Caco-2 (cell line): ENCODE data around the gene ZNF710. TPM values are rescaled to one million over a fixed set of nuclear protein-coding genes. Genes with fewer than 3 reads are reported as not detected.
"Not testable (repeated sequence)": the region's sequence is repeated elsewhere in the genome, so short reads cannot be mapped to it uniquely, and the experiment has no call there.

Experiments used
- BruUV-seq: library from RNA; stranded (reverse); fragments of 400-500 nt; replicated peaks from 2 replicates; lab custom pipeline; 2021; lab: Mats Ljungman, UMichigan
- CTCF ChIA-PET: fragments of 300-600 bp; sonication (Branson Sonifier 250); formaldehyde crosslinking; loops from one replicate; lab custom pipeline; 2022; ENCODE audit warnings: antibody characterized with exemption; lab: Charles Lee
- POLR2A ChIA-PET: fragments of 300-600 bp; sonication (Branson Sonifier 250); formaldehyde crosslinking; loops from one replicate; lab custom pipeline; 2022; ENCODE audit warnings: antibody characterized with exemption; lab: Charles Lee
- DNase-seq, 2 experiments: peaks; one replicate each; pipeline versions ENCODE4 v3.0.0 to v3.0.0-alpha.2; 2020 to 2022
- H3K27me3 ChIP-seq: replicated peaks from 2 replicates; pipeline ENCODE4 v1.6.0; 2011; ENCODE audit warnings: low read length; ENCODE audit not compliant: control insufficient read depth, insufficient read depth
- H3K36me3 ChIP-seq: 2 replicates; pipeline ENCODE4 v1.5.1; 2011; ENCODE audit warnings: low read length; ENCODE audit not compliant: control insufficient read depth, insufficient read depth
- H3K4me1 ChIP-seq: fragments of 250-450 bp; sonication (Bioruptor Pico); 2 replicates; pipeline ENCODE4 v1.5.1; 2020; ENCODE audit warnings: mild to moderate bottlenecking
- H3K4me3 ChIP-seq: 2 replicates; pipeline ENCODE4 v1.5.1; 2011; ENCODE audit warnings: low read depth, mild to moderate bottlenecking, control low read depth, low read length
- H3K9me3 ChIP-seq: fragments of 250-450 bp; sonication (Bioruptor Pico); 2 replicates; pipeline ENCODE4 v1.5.1; 2020; ENCODE audit warnings: mild to moderate bottlenecking, moderate library complexity
- H3K27ac Mint-ChIP-seq: one replicate; pipeline ENCODE4 v1.8.0; 2022; ENCODE audit warnings: mixed read lengths; ENCODE audit not compliant: unreplicated experiment
- H3K27me3 Mint-ChIP-seq: one replicate; pipeline ENCODE4 v1.8.0; 2022; ENCODE audit warnings: mixed read lengths; ENCODE audit not compliant: insufficient read depth, unreplicated experiment
- H3K36me3 Mint-ChIP-seq: one replicate; pipeline ENCODE4 v1.8.0; 2022; ENCODE audit warnings: mild to moderate bottlenecking, mixed read lengths; ENCODE audit not compliant: insufficient read depth, unreplicated experiment
- H3K4me1 Mint-ChIP-seq: one replicate; pipeline ENCODE4 v1.8.0; 2022; ENCODE audit warnings: low read depth, mixed read lengths; ENCODE audit not compliant: unreplicated experiment
- H3K4me3 Mint-ChIP-seq: one replicate; pipeline ENCODE4 v1.8.0; 2022; ENCODE audit warnings: mild to moderate bottlenecking, moderate library complexity, mixed read lengths; ENCODE audit not compliant: unreplicated experiment
- H3K9me3 Mint-ChIP-seq: one replicate; pipeline ENCODE4 v1.8.0; 2022; ENCODE audit warnings: mixed read lengths; ENCODE audit not compliant: unreplicated experiment
- CTCF ChIP-seq, 2 experiments: fragments of 200-600 bp in 1 of 2; IDR thresholded peaks; 1 replicate in 1 of 2; 2 replicates in 1 of 2; pipeline versions ENCODE4 v1.5.1 to v1.8.0; 2011 to 2022; ENCODE audit warnings: antibody characterized with exemption in 1 of 2, control low read depth in 1 of 2, inconsistent platforms in 1 of 2, low read depth in 1 of 2, low read length in 1 of 2, mild to moderate bottlenecking in 1 of 2, moderate library complexity in 1 of 2; ENCODE audit not compliant: insufficient read depth in 1 of 2, severe bottlenecking in 1 of 2, unreplicated experiment in 1 of 2
- intact Hi-C: fragments of 100-400 bp; cut with micrococcal nuclease; formaldehyde crosslinking; loops from one replicate; pipeline ENCODE4 v1.10.0; 2022; ENCODE audit not compliant: unreplicated experiment
- total RNA-seq: library from RNA; stranded (reverse); gene quantifications from 2 replicates; pipeline ENCODE4 v1.2.3, GENCODE V29; 2022

The ZNF710 gene
- total RNA-seq, 1 experiment from 2014 or later = 21.4 TPM

- Mint-ChIP-seq H3K4me3 (no peak overlapping the region), H3K27ac (no peak overlapping the region), H3K27me3 (no peaks in the 10 kb centered on the region), H3K9me3 (no peaks in the 10 kb centered on the region), H3K36me3 (no peaks in the 10 kb centered on the region), H3K4me1 (peaks cover 24% of the 10 kb centered on the region)
- Histone ChIP-seq H3K9me3 (no peaks in the 10 kb centered on the region), H3K36me3 (no peaks in the 10 kb centered on the region), H3K4me3 (no peak overlapping the region), H3K27me3 (no peaks in the 10 kb centered on the region), H3K4me1 (peaks cover 9% of the 10 kb centered on the region; the same call in 1 of the 2 replicates)
- ChIA-PET CTCF (interaction anchor here (0.5 kb wide), 1 partner anchor 44 kb away, joined by 3 read pairs; no protein-coding TSS in a partner anchor), POLR2A (no interaction called here)
- DNase-seq = no peak
- no peak for TF ChIP-seq CTCF (IDR thresholded peaks at IDR 0.05; ENCODE audit: insufficient read depth in 1 of 2, low read depth in 1 of 2, low read length in 1 of 2, severe bottlenecking in 1 of 2, unreplicated experiment in 1 of 2)
- no TSS peak for BruUV-seq
- intact Hi-C loops = no loop called here
These were observed 104.4 kb downstream of the ZNF710 start for GRCh38 chr15:90105521-90105920.

- ChIA-PET POLR2A (no interaction called here), CTCF (no interaction called here)
- Mint-ChIP-seq H3K27me3 (no peaks in the 10 kb centered on the region), H3K4me3 (no peak overlapping the region), H3K4me1 (peaks cover 24% of the 10 kb centered on the region), H3K27ac (no peak overlapping the region), H3K9me3 (no peaks in the 10 kb centered on the region), H3K36me3 (no peaks in the 10 kb centered on the region)
- H3K9me3 ChIP-seq = no peaks in the 10 kb centered on the region
- peaks cover 2% of the 10 kb centered on the region; the same call in 1 of the 2 replicates for H3K4me1 ChIP-seq
- intact Hi-C loops = no loop called here
- DNase-seq = no peak
- no peak for TF ChIP-seq CTCF (IDR thresholded peaks at IDR 0.05; ENCODE audit: insufficient read depth in 1 of 2, low read depth in 1 of 2, low read length in 1 of 2, severe bottlenecking in 1 of 2, unreplicated experiment in 1 of 2)
- no peak overlapping the region for H3K4me3 ChIP-seq
- no TSS peak for BruUV-seq
- H3K36me3 ChIP-seq = no peaks in the 10 kb centered on the region
- H3K27me3 ChIP-seq = no peaks in the 10 kb centered on the region
These were observed 105.5 kb downstream of the ZNF710 start for GRCh38 chr15:90106522-90107117.

- CTCF ChIA-PET, DNase-seq, POLR2A ChIA-PET, H3K27ac Mint-ChIP-seq, BruUV-seq, H3K9me3 Mint-ChIP-seq, H3K36me3 ChIP-seq, H3K36me3 Mint-ChIP-seq, H3K4me1 ChIP-seq, H3K4me3 ChIP-seq, H3K9me3 ChIP-seq, H3K4me3 Mint-ChIP-seq, H3K27me3 ChIP-seq, intact Hi-C loops, H3K27me3 Mint-ChIP-seq: not testable (repeated sequence)
- H3K4me1 Mint-ChIP-seq = peaks cover 23% of the 10 kb centered on the region
These were observed 106.9 kb downstream of the ZNF710 start for GRCh38 chr15:90108038-90108437.

GRCh38 chr15:90109163-90109751 lies 108.1 kb downstream of the ZNF710 start:
- H3K9me3 ChIP-seq, H3K27me3 ChIP-seq, H3K4me1 ChIP-seq, H3K27ac Mint-ChIP-seq, H3K27me3 Mint-ChIP-seq, CTCF ChIA-PET, H3K4me3 ChIP-seq, H3K9me3 Mint-ChIP-seq, H3K36me3 ChIP-seq, POLR2A ChIA-PET, BruUV-seq, H3K4me3 Mint-ChIP-seq, intact Hi-C loops, DNase-seq, H3K36me3 Mint-ChIP-seq: not testable (repeated sequence)
- peaks cover 12% of the 10 kb centered on the region for H3K4me1 Mint-ChIP-seq
